Measurements from ENCODE around the gene IGF1R. TPM values are rescaled to one million over a fixed set of nuclear protein-coding genes. Genes with fewer than 3 reads are reported as not detected.

The IGF1R gene
- total and polyA plus RNA-seq, 2 of the 8 experiments (the other 6 are each of a cell fraction or from before 2014, with no cell fraction given), result 32.9 to 109 TPM

DNA sequence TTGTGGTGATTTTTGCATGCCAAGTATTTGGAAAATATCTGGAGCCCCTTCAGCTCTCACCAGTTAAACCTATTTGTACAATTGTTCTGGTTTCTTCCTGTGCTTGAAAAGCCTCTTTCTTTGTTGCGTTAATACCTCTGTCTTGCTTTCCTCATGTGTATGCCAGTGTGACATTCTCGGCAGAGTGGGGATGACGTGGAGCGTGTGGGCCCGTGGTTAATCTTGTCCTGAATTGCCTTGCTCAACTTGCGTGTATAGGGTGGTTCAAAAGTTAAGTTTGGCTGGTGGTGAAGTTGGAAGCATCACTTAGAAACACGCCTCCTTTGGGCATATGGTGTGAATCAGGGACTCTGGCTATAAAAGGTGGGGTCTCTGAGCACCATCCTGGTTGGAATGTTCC is 67.1 kb downstream of the IGF1R start (continued):
- TF ChIP-seq, protein P1, sequence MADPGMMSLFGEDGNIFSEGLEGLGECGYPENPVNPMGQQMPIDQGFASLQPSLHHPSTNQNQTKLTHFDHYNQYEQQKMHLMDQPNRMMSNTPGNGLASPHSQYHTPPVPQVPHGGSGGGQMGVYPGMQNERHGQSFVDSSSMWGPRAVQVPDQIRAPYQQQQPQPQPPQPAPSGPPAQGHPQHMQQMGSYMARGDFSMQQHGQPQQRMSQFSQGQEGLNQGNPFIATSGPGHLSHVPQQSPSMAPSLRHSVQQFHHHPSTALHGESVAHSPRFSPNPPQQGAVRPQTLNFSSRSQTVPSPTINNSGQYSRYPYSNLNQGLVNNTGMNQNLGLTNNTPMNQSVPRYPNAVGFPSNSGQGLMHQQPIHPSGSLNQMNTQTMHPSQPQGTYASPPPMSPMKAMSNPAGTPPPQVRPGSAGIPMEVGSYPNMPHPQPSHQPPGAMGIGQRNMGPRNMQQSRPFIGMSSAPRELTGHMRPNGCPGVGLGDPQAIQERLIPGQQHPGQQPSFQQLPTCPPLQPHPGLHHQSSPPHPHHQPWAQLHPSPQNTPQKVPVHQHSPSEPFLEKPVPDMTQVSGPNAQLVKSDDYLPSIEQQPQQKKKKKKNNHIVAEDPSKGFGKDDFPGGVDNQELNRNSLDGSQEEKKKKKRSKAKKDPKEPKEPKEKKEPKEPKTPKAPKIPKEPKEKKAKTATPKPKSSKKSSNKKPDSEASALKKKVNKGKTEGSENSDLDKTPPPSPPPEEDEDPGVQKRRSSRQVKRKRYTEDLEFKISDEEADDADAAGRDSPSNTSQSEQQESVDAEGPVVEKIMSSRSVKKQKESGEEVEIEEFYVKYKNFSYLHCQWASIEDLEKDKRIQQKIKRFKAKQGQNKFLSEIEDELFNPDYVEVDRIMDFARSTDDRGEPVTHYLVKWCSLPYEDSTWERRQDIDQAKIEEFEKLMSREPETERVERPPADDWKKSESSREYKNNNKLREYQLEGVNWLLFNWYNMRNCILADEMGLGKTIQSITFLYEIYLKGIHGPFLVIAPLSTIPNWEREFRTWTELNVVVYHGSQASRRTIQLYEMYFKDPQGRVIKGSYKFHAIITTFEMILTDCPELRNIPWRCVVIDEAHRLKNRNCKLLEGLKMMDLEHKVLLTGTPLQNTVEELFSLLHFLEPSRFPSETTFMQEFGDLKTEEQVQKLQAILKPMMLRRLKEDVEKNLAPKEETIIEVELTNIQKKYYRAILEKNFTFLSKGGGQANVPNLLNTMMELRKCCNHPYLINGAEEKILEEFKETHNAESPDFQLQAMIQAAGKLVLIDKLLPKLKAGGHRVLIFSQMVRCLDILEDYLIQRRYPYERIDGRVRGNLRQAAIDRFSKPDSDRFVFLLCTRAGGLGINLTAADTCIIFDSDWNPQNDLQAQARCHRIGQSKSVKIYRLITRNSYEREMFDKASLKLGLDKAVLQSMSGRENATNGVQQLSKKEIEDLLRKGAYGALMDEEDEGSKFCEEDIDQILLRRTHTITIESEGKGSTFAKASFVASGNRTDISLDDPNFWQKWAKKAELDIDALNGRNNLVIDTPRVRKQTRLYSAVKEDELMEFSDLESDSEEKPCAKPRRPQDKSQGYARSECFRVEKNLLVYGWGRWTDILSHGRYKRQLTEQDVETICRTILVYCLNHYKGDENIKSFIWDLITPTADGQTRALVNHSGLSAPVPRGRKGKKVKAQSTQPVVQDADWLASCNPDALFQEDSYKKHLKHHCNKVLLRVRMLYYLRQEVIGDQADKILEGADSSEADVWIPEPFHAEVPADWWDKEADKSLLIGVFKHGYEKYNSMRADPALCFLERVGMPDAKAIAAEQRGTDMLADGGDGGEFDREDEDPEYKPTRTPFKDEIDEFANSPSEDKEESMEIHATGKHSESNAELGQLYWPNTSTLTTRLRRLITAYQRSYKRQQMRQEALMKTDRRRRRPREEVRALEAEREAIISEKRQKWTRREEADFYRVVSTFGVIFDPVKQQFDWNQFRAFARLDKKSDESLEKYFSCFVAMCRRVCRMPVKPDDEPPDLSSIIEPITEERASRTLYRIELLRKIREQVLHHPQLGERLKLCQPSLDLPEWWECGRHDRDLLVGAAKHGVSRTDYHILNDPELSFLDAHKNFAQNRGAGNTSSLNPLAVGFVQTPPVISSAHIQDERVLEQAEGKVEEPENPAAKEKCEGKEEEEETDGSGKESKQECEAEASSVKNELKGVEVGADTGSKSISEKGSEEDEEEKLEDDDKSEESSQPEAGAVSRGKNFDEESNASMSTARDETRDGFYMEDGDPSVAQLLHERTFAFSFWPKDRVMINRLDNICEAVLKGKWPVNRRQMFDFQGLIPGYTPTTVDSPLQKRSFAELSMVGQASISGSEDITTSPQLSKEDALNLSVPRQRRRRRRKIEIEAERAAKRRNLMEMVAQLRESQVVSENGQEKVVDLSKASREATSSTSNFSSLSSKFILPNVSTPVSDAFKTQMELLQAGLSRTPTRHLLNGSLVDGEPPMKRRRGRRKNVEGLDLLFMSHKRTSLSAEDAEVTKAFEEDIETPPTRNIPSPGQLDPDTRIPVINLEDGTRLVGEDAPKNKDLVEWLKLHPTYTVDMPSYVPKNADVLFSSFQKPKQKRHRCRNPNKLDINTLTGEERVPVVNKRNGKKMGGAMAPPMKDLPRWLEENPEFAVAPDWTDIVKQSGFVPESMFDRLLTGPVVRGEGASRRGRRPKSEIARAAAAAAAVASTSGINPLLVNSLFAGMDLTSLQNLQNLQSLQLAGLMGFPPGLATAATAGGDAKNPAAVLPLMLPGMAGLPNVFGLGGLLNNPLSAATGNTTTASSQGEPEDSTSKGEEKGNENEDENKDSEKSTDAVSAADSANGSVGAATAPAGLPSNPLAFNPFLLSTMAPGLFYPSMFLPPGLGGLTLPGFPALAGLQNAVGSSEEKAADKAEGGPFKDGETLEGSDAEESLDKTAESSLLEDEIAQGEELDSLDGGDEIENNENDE (IDR thresholded peaks at IDR 0.05; ENCODE audit: insufficient replicate concordance, low read length), result no peak
- no peak for TF ChIP-seq KDM4A (IDR thresholded peaks at IDR 0.05; ENCODE audit: low read depth, low read length, severe bottlenecking)
- no peak for TF ChIP-seq TAF1 (IDR thresholded peaks at IDR 0.05; ENCODE audit: low read depth, low read length)
- TF ChIP-seq, protein P2, sequence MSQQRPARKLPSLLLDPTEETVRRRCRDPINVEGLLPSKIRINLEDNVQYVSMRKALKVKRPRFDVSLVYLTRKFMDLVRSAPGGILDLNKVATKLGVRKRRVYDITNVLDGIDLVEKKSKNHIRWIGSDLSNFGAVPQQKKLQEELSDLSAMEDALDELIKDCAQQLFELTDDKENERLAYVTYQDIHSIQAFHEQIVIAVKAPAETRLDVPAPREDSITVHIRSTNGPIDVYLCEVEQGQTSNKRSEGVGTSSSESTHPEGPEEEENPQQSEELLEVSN (IDR thresholded peaks at IDR 0.05), result no peak
- TF ChIP-seq JUND (IDR thresholded peaks at IDR 0.05; ENCODE audit: low read length), result no peak
- TF ChIP-seq TEAD4 (IDR thresholded peaks at IDR 0.05; ENCODE audit: low read depth, low read length), result no peak
- no peak for TF ChIP-seq RNF2 (IDR thresholded peaks at IDR 0.05; ENCODE audit: borderline replicate concordance, low read depth, low read length, missing control alignments, poor library complexity, severe bottlenecking)
- TF ChIP-seq RXRA (IDR thresholded peaks at IDR 0.05; ENCODE audit: insufficient read depth, low read depth, low read length), result no peak
- TF ChIP-seq FOSL1 (IDR thresholded peaks at IDR 0.05; ENCODE audit: insufficient read depth, low read depth, low read length), result no peak
- TF ChIP-seq TCF12 (IDR thresholded peaks at IDR 0.05; ENCODE audit: low read depth, low read length), result no peak
